HepG2 (cell line): ENCODE results near the gene CDK17. TPM values are rescaled to one million over a fixed set of nuclear protein-coding genes. Genes with fewer than 3 reads are reported as not detected.

Source experiments
- ATRX ChIP-seq: sonication (generic); formaldehyde crosslinking; IDR thresholded peaks from 2 replicates; pipeline ENCODE4 v1.4.0; 2020; ENCODE audit warnings: missing genetic modification reagents, borderline replicate concordance
- GZF1 ChIP-seq: sonication (generic); formaldehyde crosslinking; IDR thresholded peaks from 2 replicates; pipeline ENCODE4 v1.5.1; 2020; ENCODE audit warnings: mild to moderate bottlenecking, missing genetic modification reagents
- HHEX ChIP-seq: IDR thresholded peaks from 2 replicates; pipeline ENCODE4 v1.6.1; 2016; ENCODE audit warnings: control low read depth
- IRF2 ChIP-seq: IDR thresholded peaks from 2 replicates; pipeline ENCODE4 v1.6.1; 2018; ENCODE audit warnings: missing genetic modification reagents, missing compliant biosample characterization
- MTA3 ChIP-seq: sonication (generic); formaldehyde crosslinking; IDR thresholded peaks from 2 replicates; pipeline ENCODE4 v1.4.0; 2020; ENCODE audit warnings: missing genetic modification reagents
- NFYB ChIP-seq: sonication (generic); formaldehyde crosslinking; IDR thresholded peaks from 2 replicates; pipeline ENCODE4 v1.4.0; 2020; ENCODE audit warnings: missing genetic modification reagents
- PITX1 ChIP-seq: sonication (generic); formaldehyde crosslinking; IDR thresholded peaks from 2 replicates; pipeline ENCODE4 v1.5.1; 2020; ENCODE audit warnings: mild to moderate bottlenecking, missing genetic modification reagents
- RBAK ChIP-seq: sonication (generic); formaldehyde crosslinking; IDR thresholded peaks from 2 replicates; pipeline ENCODE4 v1.5.1; 2020; ENCODE audit warnings: mild to moderate bottlenecking, missing genetic modification reagents
- SNAI1 ChIP-seq: sonication (generic); formaldehyde crosslinking; IDR thresholded peaks from 2 replicates; pipeline ENCODE4 v1.5.0; 2020; ENCODE audit warnings: mild to moderate bottlenecking, missing genetic modification reagents, borderline replicate concordance
- TBX3 ChIP-seq: fragments of 450-650 bp; IDR thresholded peaks from 2 replicates; pipeline ENCODE4 v1.6.1; 2017; ENCODE audit warnings: antibody characterized with exemption, mild to moderate bottlenecking, inconsistent platforms, borderline replicate concordance
- THYN1 ChIP-seq: sonication (generic); formaldehyde crosslinking; IDR thresholded peaks from 2 replicates; pipeline ENCODE4 v1.8.1; 2023; ENCODE audit warnings: low read depth, mild to moderate bottlenecking, moderate library complexity, missing genetic modification reagents, borderline replicate concordance
- ZNF124 ChIP-seq: sonication (generic); formaldehyde crosslinking; IDR thresholded peaks from 2 replicates; pipeline ENCODE4 v1.4.0; 2020; ENCODE audit warnings: missing genetic modification reagents
- ZNF292 ChIP-seq: sonication (generic); formaldehyde crosslinking; IDR thresholded peaks from 2 replicates; pipeline ENCODE4 v1.8.1; 2022; ENCODE audit warnings: mild to moderate bottlenecking, low read depth, missing genetic modification reagents, borderline replicate concordance
- ZNF530 ChIP-seq: sonication (generic); formaldehyde crosslinking; IDR thresholded peaks from 2 replicates; pipeline ENCODE4 v1.5.0; 2020; ENCODE audit warnings: low read depth, mild to moderate bottlenecking, missing genetic modification reagents
- ZNF709 ChIP-seq: sonication (generic); formaldehyde crosslinking; IDR thresholded peaks from 2 replicates; pipeline ENCODE4 v1.5.0; 2020; ENCODE audit warnings: mild to moderate bottlenecking, missing genetic modification reagents
- ZNF782 ChIP-seq: sonication (generic); formaldehyde crosslinking; IDR thresholded peaks from 2 replicates; pipeline ENCODE4 v1.4.0; 2020; ENCODE audit warnings: missing genetic modification reagents, mild to moderate bottlenecking, borderline replicate concordance
- polyA plus RNA-seq, 8 experiments: library from polyadenylated mRNA; depleted of rRNA in 3 of 8; stranded (reverse) in 7 of 8; unstranded in 1 of 8; fragments of >200 nt; fragmentation: Illumina TruSeq in 4 of 8; extraction: Trizol in 4 of 8; gene quantifications; 2 replicates each; pipeline versions ENCODE4 v1.2.1 to v1.2.3, GENCODE V29; 2011 to 2016; ENCODE audit warnings: low read depth in 4 of 8, missing spikeins in 1 of 8, mixed read lengths in 1 of 8; ENCODE audit not compliant: insufficient read depth in 1 of 8
- total RNA-seq, 5 experiments: library from RNA; depleted of rRNA; stranded (reverse); fragments of >200 nt; fragmentation: Illumina TruSeq; extraction: Trizol; gene quantifications; 2 replicates each; pipeline ENCODE4 v1.2.3, GENCODE V29; 2016; ENCODE audit warnings: low read depth in 1 of 5
- TF ChIP-seq, protein P1 (sequence below): sonication (generic); formaldehyde crosslinking; IDR thresholded peaks from 2 replicates; pipeline ENCODE4 v1.5.1; 2020; ENCODE audit warnings: missing genetic modification reagents, mild to moderate bottlenecking, borderline replicate concordance
- TF ChIP-seq, protein P2 (sequence below): sonication (generic); formaldehyde crosslinking; IDR thresholded peaks from 2 replicates; pipeline ENCODE4 v1.8.1; 2023; ENCODE audit warnings: mild to moderate bottlenecking, missing genetic modification reagents
- TF ChIP-seq, protein P3 (sequence below): sonication (generic); formaldehyde crosslinking; IDR thresholded peaks from 2 replicates; pipeline ENCODE4 v1.8.0; 2022; ENCODE audit warnings: mild to moderate bottlenecking, missing genetic modification reagents, borderline replicate concordance
- TF ChIP-seq, protein P4 (sequence below): sonication (generic); formaldehyde crosslinking; conservative IDR thresholded peaks from 2 replicates; pipeline ENCODE4 v1.8.1; 2023; ENCODE audit warnings: missing genetic modification reagents
- TF ChIP-seq, protein P5 (sequence below): sonication (generic); formaldehyde crosslinking; IDR thresholded peaks from 2 replicates; pipeline ENCODE4 v1.8.1; 2023; ENCODE audit warnings: missing genetic modification reagents, mild to moderate bottlenecking, borderline replicate concordance
- TF ChIP-seq, protein P6 (sequence below): sonication (generic); formaldehyde crosslinking; IDR thresholded peaks from 2 replicates; pipeline ENCODE4 v1.4.0; 2020; ENCODE audit warnings: mild to moderate bottlenecking, missing genetic modification reagents
- TF ChIP-seq, protein P7 (sequence below): sonication (generic); formaldehyde crosslinking; IDR thresholded peaks from 2 replicates; pipeline ENCODE4 v1.5.0; 2020; ENCODE audit warnings: missing genetic modification reagents

The CDK17 gene
- total and polyA plus RNA-seq, 2 of the 13 experiments (the other 11 are each of a cell fraction or from before 2014, with no cell fraction given) = 9.9 to 22.3 TPM

DNA sequence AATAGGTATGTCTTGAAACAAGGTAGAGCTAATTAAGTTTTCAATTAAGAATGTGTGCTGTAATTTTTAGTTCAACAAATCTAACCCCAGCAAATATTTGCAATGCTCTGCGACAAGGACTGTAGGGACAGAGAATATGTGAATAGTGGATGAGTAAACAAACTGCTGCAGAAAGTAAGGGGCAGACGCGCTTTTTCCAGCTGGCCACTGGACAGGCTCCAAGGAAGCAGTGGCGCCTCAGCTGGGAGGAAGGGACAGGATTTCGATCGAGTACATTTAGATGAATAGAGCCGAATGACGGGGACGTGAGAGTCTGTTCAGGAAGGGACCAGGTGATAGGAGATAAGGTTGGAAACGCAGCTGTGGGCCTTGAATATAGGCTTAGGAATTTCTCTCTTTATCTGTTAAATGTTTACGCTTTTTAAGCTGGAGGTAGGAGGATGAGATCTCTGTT is 136.8 kb downstream of the CDK17 start (continued):
- TF ChIP-seq NFYB (CRISPR knock-in tag) (no peak), HHEX (CRISPR knock-in tag) (peak; percentile 48; the same call in 1 of the 2 replicates), THYN1 (CRISPR knock-in tag) (no peak), MTA3 (CRISPR knock-in tag) (no peak), ZNF292 (CRISPR knock-in tag) (peak; percentile 63; the same call in 1 of the 2 replicates), ZNF530 (CRISPR knock-in tag) (no peak), IRF2 (CRISPR knock-in tag) (peak; percentile 61), ZNF782 (CRISPR knock-in tag) (no peak), ZNF124 (CRISPR knock-in tag) (0 out of 2 replicates have a peak, but pooled peaks have one; percentile 75), ZNF709 (CRISPR knock-in tag) (0 out of 2 replicates have a peak, but pooled peaks have one; percentile 27), SNAI1 (CRISPR knock-in tag) (no peak), ATRX (CRISPR knock-in tag) (no peak), PITX1 (CRISPR knock-in tag) (peak; percentile 85), TBX3 (peak; percentile 61; the same call in 1 of the 2 replicates), RBAK (CRISPR knock-in tag) (no peak), GZF1 (no peak)
- TF ChIP-seq, protein P1, sequence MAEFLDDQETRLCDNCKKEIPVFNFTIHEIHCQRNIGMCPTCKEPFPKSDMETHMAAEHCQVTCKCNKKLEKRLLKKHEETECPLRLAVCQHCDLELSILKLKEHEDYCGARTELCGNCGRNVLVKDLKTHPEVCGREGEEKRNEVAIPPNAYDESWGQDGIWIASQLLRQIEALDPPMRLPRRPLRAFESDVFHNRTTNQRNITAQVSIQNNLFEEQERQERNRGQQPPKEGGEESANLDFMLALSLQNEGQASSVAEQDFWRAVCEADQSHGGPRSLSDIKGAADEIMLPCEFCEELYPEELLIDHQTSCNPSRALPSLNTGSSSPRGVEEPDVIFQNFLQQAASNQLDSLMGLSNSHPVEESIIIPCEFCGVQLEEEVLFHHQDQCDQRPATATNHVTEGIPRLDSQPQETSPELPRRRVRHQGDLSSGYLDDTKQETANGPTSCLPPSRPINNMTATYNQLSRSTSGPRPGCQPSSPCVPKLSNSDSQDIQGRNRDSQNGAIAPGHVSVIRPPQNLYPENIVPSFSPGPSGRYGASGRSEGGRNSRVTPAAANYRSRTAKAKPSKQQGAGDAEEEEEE = no peak
- TF ChIP-seq, protein P2, sequence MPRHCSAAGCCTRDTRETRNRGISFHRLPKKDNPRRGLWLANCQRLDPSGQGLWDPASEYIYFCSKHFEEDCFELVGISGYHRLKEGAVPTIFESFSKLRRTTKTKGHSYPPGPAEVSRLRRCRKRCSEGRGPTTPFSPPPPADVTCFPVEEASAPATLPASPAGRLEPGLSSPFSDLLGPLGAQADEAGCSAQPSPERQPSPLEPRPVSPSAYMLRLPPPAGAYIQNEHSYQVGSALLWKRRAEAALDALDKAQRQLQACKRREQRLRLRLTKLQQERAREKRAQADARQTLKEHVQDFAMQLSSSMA (CRISPR knock-in tag) = no peak
- TF ChIP-seq, protein P3, sequence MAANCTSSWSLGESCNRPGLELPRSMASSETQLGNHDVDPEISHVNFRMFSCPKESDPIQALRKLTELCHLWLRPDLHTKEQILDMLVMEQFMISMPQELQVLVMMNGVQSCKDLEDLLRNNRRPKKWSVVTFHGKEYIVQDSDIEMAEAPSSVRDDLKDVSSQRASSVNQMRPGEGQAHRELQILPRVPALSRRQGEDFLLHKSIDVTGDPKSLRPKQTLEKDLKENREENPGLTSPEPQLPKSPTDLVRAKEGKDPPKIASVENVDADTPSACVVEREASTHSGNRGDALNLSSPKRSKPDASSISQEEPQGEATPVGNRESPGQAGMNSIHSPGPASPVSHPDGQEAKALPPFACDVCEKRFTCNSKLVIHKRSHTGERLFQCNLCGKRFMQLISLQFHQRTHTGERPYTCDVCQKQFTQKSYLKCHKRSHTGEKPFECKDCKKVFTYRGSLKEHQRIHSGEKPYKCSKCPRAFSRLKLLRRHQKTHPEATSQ (CRISPR knock-in tag) = no peak
- TF ChIP-seq, protein P4, sequence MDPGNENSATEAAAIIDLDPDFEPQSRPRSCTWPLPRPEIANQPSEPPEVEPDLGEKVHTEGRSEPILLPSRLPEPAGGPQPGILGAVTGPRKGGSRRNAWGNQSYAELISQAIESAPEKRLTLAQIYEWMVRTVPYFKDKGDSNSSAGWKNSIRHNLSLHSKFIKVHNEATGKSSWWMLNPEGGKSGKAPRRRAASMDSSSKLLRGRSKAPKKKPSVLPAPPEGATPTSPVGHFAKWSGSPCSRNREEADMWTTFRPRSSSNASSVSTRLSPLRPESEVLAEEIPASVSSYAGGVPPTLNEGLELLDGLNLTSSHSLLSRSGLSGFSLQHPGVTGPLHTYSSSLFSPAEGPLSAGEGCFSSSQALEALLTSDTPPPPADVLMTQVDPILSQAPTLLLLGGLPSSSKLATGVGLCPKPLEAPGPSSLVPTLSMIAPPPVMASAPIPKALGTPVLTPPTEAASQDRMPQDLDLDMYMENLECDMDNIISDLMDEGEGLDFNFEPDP = no peak
- TF ChIP-seq, protein P5, sequence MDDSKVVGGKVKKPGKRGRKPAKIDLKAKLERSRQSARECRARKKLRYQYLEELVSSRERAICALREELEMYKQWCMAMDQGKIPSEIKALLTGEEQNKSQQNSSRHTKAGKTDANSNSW (CRISPR knock-in tag) = no peak
- TF ChIP-seq, protein P6, sequence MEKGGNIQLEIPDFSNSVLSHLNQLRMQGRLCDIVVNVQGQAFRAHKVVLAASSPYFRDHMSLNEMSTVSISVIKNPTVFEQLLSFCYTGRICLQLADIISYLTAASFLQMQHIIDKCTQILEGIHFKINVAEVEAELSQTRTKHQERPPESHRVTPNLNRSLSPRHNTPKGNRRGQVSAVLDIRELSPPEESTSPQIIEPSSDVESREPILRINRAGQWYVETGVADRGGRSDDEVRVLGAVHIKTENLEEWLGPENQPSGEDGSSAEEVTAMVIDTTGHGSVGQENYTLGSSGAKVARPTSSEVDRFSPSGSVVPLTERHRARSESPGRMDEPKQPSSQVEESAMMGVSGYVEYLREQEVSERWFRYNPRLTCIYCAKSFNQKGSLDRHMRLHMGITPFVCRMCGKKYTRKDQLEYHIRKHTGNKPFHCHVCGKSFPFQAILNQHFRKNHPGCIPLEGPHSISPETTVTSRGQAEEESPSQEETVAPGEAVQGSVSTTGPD = no peak
- TF ChIP-seq, protein P7, sequence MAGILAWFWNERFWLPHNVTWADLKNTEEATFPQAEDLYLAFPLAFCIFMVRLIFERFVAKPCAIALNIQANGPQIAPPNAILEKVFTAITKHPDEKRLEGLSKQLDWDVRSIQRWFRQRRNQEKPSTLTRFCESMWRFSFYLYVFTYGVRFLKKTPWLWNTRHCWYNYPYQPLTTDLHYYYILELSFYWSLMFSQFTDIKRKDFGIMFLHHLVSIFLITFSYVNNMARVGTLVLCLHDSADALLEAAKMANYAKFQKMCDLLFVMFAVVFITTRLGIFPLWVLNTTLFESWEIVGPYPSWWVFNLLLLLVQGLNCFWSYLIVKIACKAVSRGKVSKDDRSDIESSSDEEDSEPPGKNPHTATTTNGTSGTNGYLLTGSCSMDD (CRISPR knock-in tag) = no peak
